CD4-positive, alpha-beta T cell (primary cell): ENCODE results near the gene MS4A7. TPM values are rescaled to one million over a fixed set of nuclear protein-coding genes. Genes with fewer than 3 reads are reported as not detected.

ENCODE experiments used
- ATAC-seq: fragments of 200-7000 bp; cut with Tn5 transposase; one replicate; pipeline ENCODE4 v1.10.0; 2022; ENCODE audit warnings: mild to moderate bottlenecking; ENCODE audit not compliant: poor library complexity
- CTCF ChIA-PET: fragments of 350-600 bp; sonication (Branson Sonifier 250); formaldehyde crosslinking; loops from one replicate; lab custom pipeline; 2021; ENCODE audit warnings: antibody characterized with exemption, inconsistent platforms; lab: Charles Lee
- POLR2A ChIA-PET: fragments of 350-600 bp; sonication (Branson Sonifier 250); formaldehyde crosslinking; loops from one replicate; lab custom pipeline; 2021; ENCODE audit warnings: antibody characterized with exemption, inconsistent platforms; lab: Charles Lee
- DNase-seq, 14 experiments: peaks; one replicate each; pipeline ENCODE4 v3.0.0-alpha.2; 2013 to 2020; ENCODE audit warnings: mixed read lengths in 2 of 14
- H3K27ac ChIP-seq, 2 donors: one replicate each; pipeline versions ENCODE4 v1.5.1 to v1.7.0; 2013; ENCODE audit warnings: low read length in 2 of 2, low read depth in 1 of 2, mild to moderate bottlenecking in 1 of 2
- H3K27me3 ChIP-seq, 2 experiments: 1 replicate in 1 of 2; 2 replicates in 1 of 2; pipeline versions ENCODE4 v1.6.1 to v1.7.0; 2013; ENCODE audit warnings: low read length in 2 of 2, control low read depth in 1 of 2, mild to moderate bottlenecking in 1 of 2, moderate library complexity in 1 of 2; ENCODE audit not compliant: insufficient read depth in 2 of 2, control insufficient read depth in 1 of 2
- H3K36me3 ChIP-seq: one replicate; pipeline ENCODE4 v1.6.1; 2013; ENCODE audit warnings: low read length, control low read depth; ENCODE audit not compliant: insufficient read depth
- H3K4me1 ChIP-seq: one replicate; pipeline ENCODE4 v1.6.1; 2013; ENCODE audit warnings: low read length, control low read depth; ENCODE audit not compliant: insufficient read depth
- H3K4me3 ChIP-seq: one replicate; pipeline ENCODE4 v1.5.1; 2013; ENCODE audit warnings: mild to moderate bottlenecking, low read length, moderate library complexity
- H3K9me3 ChIP-seq, 2 experiments: 1 replicate in 1 of 2; 2 replicates in 1 of 2; pipeline versions ENCODE4 v1.6.1 to v1.7.0; 2013; ENCODE audit warnings: low read length in 2 of 2, mild to moderate bottlenecking in 2 of 2, control low read depth in 1 of 2, moderate library complexity in 1 of 2; ENCODE audit not compliant: control insufficient read depth in 1 of 2, insufficient read depth in 1 of 2
- H3K27ac Mint-ChIP-seq: one replicate; pipeline ENCODE4 v1.8.0; 2020; ENCODE audit warnings: mixed read lengths
- H3K27me3 Mint-ChIP-seq: one replicate; pipeline ENCODE4 v1.8.0; 2021; ENCODE audit warnings: mixed read lengths
- H3K36me3 Mint-ChIP-seq: one replicate; pipeline ENCODE4 v1.8.0; 2021; ENCODE audit warnings: low read depth, mixed read lengths
- H3K4me1 Mint-ChIP-seq: one replicate; pipeline ENCODE4 v1.8.0; 2021; ENCODE audit warnings: low read depth, mixed read lengths
- H3K4me3 Mint-ChIP-seq: one replicate; pipeline ENCODE4 v1.8.0; 2020; ENCODE audit warnings: mild to moderate bottlenecking, mixed read lengths
- H3K9me3 Mint-ChIP-seq: one replicate; pipeline ENCODE4 v1.8.0; 2020; ENCODE audit warnings: mixed read lengths
- intact Hi-C, 2 experiments: fragments of 100-400 bp; cut with DNase I in 1 of 2; cut with micrococcal nuclease in 1 of 2; formaldehyde crosslinking; loops; one replicate each; pipeline versions ENCODE4 v1.15.1 to v1.9.0; 2023 to 2025; cut with DNase I, micrococcal nuclease
- total RNA-seq, 174 experiments: library from RNA in 2 of 174; stranded (reverse) in 2 of 174; gene quantifications; one replicate each; pipeline ENCODE4 v1.2.3 and lab custom pipeline; 2021 to 2026
- TF ChIP-seq, protein P1 (sequence below): fragments of 200-600 bp; IDR thresholded peaks from one replicate; pipeline ENCODE4 v1.8.0; 2022; ENCODE audit warnings: antibody characterized with exemption, mild to moderate bottlenecking

Gene MS4A7
- total RNA-seq, 2 experiments from 2014 or later = 0.80 TPM; not detected in 1

DNA sequence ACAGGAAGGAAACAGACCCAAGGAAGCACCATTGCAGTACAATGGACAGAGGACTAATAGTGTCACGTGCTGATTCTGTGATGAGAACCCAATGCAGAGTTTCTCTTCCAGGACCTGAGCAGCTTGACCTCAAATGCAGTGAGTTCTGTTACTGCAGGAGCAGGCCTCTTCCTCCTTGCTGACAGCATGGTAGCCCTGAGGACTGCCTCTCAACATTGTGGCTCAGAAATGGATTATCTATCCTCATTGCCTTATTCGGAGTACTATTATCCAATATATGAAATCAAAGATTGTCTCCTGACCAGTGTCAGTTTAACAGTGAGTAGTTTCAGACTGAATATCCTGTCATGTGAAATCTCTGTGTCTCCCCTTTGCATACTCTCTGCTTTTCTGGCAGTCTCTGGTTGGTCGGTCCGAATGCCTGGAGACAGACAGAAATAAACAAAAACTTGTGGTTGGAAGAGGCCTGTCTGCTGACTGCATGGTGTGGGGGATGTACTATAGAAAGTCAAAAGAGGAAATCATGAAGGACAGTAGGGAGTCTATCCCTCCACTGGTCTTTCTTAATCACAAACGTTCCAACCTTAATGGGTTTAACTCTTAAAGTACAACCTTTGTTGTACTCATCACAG, 11.1 kb downstream of the MS4A7 start:
- POLR2A ChIA-PET = no interaction called here
- Histone ChIP-seq H3K36me3 (no peaks in the 10 kb centered on the region), H3K27me3 (peaks cover 0 to 4% of the 10 kb centered on the region in 2 experiments), H3K4me3 (no peak overlapping the region), H3K27ac (no peak overlapping the region), H3K4me1 (no peaks in the 10 kb centered on the region), H3K9me3 (no peaks in the 10 kb centered on the region)
- TF ChIP-seq, protein P1, sequence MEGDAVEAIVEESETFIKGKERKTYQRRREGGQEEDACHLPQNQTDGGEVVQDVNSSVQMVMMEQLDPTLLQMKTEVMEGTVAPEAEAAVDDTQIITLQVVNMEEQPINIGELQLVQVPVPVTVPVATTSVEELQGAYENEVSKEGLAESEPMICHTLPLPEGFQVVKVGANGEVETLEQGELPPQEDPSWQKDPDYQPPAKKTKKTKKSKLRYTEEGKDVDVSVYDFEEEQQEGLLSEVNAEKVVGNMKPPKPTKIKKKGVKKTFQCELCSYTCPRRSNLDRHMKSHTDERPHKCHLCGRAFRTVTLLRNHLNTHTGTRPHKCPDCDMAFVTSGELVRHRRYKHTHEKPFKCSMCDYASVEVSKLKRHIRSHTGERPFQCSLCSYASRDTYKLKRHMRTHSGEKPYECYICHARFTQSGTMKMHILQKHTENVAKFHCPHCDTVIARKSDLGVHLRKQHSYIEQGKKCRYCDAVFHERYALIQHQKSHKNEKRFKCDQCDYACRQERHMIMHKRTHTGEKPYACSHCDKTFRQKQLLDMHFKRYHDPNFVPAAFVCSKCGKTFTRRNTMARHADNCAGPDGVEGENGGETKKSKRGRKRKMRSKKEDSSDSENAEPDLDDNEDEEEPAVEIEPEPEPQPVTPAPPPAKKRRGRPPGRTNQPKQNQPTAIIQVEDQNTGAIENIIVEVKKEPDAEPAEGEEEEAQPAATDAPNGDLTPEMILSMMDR = no peak
- DNase-seq (peak in 3 of 14 experiments; percentile 18 to 44 (median 30)), ATAC-seq (no peak)
- intact Hi-C loops = no loop called here
- CTCF ChIA-PET = no interaction called here
- Mint-ChIP-seq H3K27ac (no peak overlapping the region), H3K4me1 (no peaks in the 10 kb centered on the region), H3K36me3 (no peaks in the 10 kb centered on the region), H3K4me3 (no peak overlapping the region), H3K27me3 (no peaks in the 10 kb centered on the region), H3K9me3 (no peaks in the 10 kb centered on the region)

DNA sequence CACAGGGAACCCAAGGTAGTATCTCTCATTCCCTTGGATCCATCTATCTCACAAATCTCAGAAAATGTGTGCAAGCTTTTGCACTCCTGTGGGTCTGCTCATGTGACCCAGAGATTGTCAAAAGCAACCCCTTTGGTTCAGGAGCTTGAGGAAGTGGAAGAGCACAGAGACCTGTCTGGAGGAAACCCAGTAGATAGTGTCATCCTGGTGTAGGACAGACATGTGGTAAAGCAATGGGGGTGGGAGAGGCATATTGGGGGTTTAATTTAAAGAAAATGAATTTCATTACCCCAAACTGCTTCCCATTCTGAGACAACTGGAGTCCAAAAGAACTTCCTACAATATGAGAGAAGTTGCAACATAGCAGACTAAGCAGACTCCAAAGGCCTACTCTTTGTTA, 12.1 kb downstream of the MS4A7 start:
- H3K9me3 Mint-ChIP-seq = no peaks in the 10 kb centered on the region
- H3K9me3 ChIP-seq = no peaks in the 10 kb centered on the region
- no peak overlapping the region for H3K27ac Mint-ChIP-seq
- no peak overlapping the region for H3K27ac ChIP-seq
- intact Hi-C loops = no loop called here
- H3K4me3 Mint-ChIP-seq = no peak overlapping the region
- DNase-seq (no peak), ATAC-seq (no peak)
- H3K36me3 ChIP-seq = no peaks in the 10 kb centered on the region
- H3K4me1 Mint-ChIP-seq = no peaks in the 10 kb centered on the region
- peaks cover 0 to 4% of the 10 kb centered on the region in 2 experiments for H3K27me3 ChIP-seq
- TF ChIP-seq, protein P1 = no peak
- no peaks in the 10 kb centered on the region for H3K27me3 Mint-ChIP-seq
- ChIA-PET POLR2A (no interaction called here), CTCF (no interaction called here)
- no peaks in the 10 kb centered on the region for H3K36me3 Mint-ChIP-seq
- H3K4me3 ChIP-seq = no peak overlapping the region
- H3K4me1 ChIP-seq = no peaks in the 10 kb centered on the region

GRCh38 chr11:60392361-60392760, 14.0 kb downstream of the MS4A7 start:
- Histone ChIP-seq H3K9me3 (no peaks in the 10 kb centered on the region), H3K27ac (no peak overlapping the region), H3K27me3 (peaks cover 0 to 6% of the 10 kb centered on the region in 2 experiments), H3K4me3 (no peak overlapping the region), H3K4me1 (no peaks in the 10 kb centered on the region), H3K36me3 (no peaks in the 10 kb centered on the region)
- no peak for DNase-seq
- H3K4me3 Mint-ChIP-seq = no peak overlapping the region
- H3K9me3 Mint-ChIP-seq = no peaks in the 10 kb centered on the region
- H3K27me3 Mint-ChIP-seq = no peaks in the 10 kb centered on the region
- intact Hi-C loops = no loop called here
- H3K27ac Mint-ChIP-seq = no peak overlapping the region
- no peaks in the 10 kb centered on the region for H3K36me3 Mint-ChIP-seq
- ChIA-PET CTCF (no interaction called here), POLR2A (no interaction called here)
- no peak for ATAC-seq
- TF ChIP-seq, protein P1 = no peak
- H3K4me1 Mint-ChIP-seq = no peaks in the 10 kb centered on the region
